GM12878 (cell line): ENCODE results near the gene CAMTA1. TPM values are rescaled to one million over a fixed set of nuclear protein-coding genes. Genes with fewer than 3 reads are reported as not detected.

Experiments used
- EED ChIP-seq: sonication (generic); IDR thresholded peaks from 2 replicates; pipeline ENCODE4 v1.6.1; 2016; ENCODE audit warnings: antibody characterized with exemption, low read depth
- EGR1 ChIP-seq, 2 experiments: IDR thresholded peaks; 1 replicate in 1 of 2; 2 replicates in 1 of 2; pipeline ENCODE4 v1.6.1; 2011 to 2012; ENCODE audit warnings: low read depth in 2 of 2, low read length in 2 of 2, borderline replicate concordance in 1 of 2, mild to moderate bottlenecking in 1 of 2, moderate library complexity in 1 of 2
- FOXK2 ChIP-seq: fragments of 450-650 bp; IDR thresholded peaks from 2 replicates; pipeline ENCODE4 v1.6.1; 2017; ENCODE audit warnings: mild to moderate bottlenecking, moderate library complexity
- TAF1 ChIP-seq: IDR thresholded peaks from 2 replicates; pipeline ENCODE4 v1.6.1; 2011; ENCODE audit warnings: mild to moderate bottlenecking, low read depth, low read length, borderline replicate concordance
- ZBED1 ChIP-seq: IDR thresholded peaks from 2 replicates; pipeline ENCODE4 v1.6.1; 2016; ENCODE audit warnings: borderline replicate concordance
- ZNF217 ChIP-seq: fragments of 450-650 bp; IDR thresholded peaks from 2 replicates; pipeline ENCODE4 v1.6.1; 2017; ENCODE audit warnings: antibody characterized with exemption, mild to moderate bottlenecking
- ZZZ3 ChIP-seq: IDR thresholded peaks from 2 replicates; pipeline ENCODE4 v1.6.1; 2011; ENCODE audit warnings: low read depth; ENCODE audit not compliant: control insufficient read depth, insufficient read length
- polyA plus RNA-seq, 11 experiments: library from polyadenylated mRNA; depleted of rRNA in 4 of 11; unstranded in 6 of 11; stranded (reverse) in 5 of 11; fragments of >200 nt; fragmentation: Nextera tagmentation in 4 of 11; fragmentation: Illumina TruSeq in 1 of 11; extraction: Ambion mirVana in 4 of 11; extraction: Trizol in 1 of 11; gene quantifications; 1 replicate in 1 of 11; 2 replicates in 10 of 11; pipeline versions ENCODE4 v1.2.1 to v1.2.3, GENCODE V29; 2011 to 2016; ENCODE audit warnings: inconsistent platforms in 2 of 11, missing spikeins in 2 of 11, low read depth in 1 of 11
- total RNA-seq, 4 experiments: library from RNA; depleted of rRNA in 3 of 4; stranded (reverse); fragments of >200 nt in 3 of 4; fragmentation: Illumina TruSeq in 1 of 4; extraction: Trizol in 1 of 4; gene quantifications; 2 replicates each; pipeline versions ENCODE4 v1.2.1 to v1.2.3, GENCODE V29; 2013 to 2021
- TF ChIP-seq, protein P1 (sequence below): fragments of 450-650 bp; IDR thresholded peaks from 2 replicates; pipeline ENCODE4 v1.6.1; 2016; ENCODE audit warnings: mild to moderate bottlenecking, moderate library complexity, borderline replicate concordance
- TF ChIP-seq, protein P2 (sequence below): fragments of 450-650 bp; IDR thresholded peaks from 2 replicates; pipeline ENCODE4 v1.6.1; 2018; ENCODE audit warnings: mild to moderate bottlenecking, low read depth, moderate library complexity; ENCODE audit not compliant: partially characterized antibody

Gene CAMTA1
- total and polyA plus RNA-seq, 10 of the 15 experiments (the other 5 are each of a cell fraction or from before 2014, with no cell fraction given), result 37.7 to 148 (median 76.4) TPM

DNA sequence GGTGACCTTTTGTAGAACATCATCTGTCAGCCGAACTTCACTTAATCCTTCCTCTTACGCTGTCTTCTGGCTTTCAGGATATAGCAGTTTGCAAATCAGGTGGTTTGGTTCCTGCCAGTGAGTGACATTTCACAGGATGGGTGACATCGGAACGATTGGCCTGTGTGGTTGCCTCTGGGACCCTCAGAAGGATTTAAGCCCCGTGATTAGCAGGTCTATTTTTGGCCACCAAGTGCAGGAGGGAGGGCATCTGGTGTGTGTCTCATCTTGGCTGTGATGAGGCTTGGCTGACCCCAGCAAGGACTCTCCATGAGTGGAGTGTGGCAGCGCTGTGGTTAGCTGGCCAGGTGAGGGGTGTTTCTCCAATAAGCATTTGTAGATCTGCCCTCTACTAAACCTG, 578.2 kb downstream of the CAMTA1 start (continued):
- TF ChIP-seq, protein P1, sequence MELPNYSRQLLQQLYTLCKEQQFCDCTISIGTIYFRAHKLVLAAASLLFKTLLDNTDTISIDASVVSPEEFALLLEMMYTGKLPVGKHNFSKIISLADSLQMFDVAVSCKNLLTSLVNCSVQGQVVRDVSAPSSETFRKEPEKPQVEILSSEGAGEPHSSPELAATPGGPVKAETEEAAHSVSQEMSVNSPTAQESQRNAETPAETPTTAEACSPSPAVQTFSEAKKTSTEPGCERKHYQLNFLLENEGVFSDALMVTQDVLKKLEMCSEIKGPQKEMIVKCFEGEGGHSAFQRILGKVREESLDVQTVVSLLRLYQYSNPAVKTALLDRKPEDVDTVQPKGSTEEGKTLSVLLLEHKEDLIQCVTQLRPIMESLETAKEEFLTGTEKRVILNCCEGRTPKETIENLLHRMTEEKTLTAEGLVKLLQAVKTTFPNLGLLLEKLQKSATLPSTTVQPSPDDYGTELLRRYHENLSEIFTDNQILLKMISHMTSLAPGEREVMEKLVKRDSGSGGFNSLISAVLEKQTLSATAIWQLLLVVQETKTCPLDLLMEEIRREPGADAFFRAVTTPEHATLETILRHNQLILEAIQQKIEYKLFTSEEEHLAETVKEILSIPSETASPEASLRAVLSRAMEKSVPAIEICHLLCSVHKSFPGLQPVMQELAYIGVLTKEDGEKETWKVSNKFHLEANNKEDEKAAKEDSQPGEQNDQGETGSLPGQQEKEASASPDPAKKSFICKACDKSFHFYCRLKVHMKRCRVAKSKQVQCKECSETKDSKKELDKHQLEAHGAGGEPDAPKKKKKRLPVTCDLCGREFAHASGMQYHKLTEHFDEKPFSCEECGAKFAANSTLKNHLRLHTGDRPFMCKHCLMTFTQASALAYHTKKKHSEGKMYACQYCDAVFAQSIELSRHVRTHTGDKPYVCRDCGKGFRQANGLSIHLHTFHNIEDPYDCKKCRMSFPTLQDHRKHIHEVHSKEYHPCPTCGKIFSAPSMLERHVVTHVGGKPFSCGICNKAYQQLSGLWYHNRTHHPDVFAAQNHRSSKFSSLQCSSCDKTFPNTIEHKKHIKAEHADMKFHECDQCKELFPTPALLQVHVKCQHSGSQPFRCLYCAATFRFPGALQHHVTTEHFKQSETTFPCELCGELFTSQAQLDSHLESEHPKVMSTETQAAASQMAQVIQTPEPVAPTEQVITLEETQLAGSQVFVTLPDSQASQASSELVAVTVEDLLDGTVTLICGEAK, result no peak
- TF ChIP-seq TAF1 (no peak), ZZZ3 (no peak), FOXK2 (no peak), EGR1 (IDR thresholded peaks at IDR 0.05; ENCODE audit: borderline replicate concordance in 1 of 2, low read depth in 2 of 2, low read length in 2 of 2) (no peak), EED (no peak), ZBED1 (no peak), ZNF217 (no peak)
- TF ChIP-seq, protein P2, sequence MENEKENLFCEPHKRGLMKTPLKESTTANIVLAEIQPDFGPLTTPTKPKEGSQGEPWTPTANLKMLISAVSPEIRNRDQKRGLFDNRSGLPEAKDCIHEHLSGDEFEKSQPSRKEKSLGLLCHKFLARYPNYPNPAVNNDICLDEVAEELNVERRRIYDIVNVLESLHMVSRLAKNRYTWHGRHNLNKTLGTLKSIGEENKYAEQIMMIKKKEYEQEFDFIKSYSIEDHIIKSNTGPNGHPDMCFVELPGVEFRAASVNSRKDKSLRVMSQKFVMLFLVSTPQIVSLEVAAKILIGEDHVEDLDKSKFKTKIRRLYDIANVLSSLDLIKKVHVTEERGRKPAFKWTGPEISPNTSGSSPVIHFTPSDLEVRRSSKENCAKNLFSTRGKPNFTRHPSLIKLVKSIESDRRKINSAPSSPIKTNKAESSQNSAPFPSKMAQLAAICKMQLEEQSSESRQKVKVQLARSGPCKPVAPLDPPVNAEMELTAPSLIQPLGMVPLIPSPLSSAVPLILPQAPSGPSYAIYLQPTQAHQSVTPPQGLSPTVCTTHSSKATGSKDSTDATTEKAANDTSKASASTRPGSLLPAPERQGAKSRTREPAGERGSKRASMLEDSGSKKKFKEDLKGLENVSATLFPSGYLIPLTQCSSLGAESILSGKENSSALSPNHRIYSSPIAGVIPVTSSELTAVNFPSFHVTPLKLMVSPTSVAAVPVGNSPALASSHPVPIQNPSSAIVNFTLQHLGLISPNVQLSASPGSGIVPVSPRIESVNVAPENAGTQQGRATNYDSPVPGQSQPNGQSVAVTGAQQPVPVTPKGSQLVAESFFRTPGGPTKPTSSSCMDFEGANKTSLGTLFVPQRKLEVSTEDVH, result no peak
